Stimulated activated CD4-positive, alpha-beta T cell treated with anti-CD3 and anti-CD28 coated beads, Interleukin-12 subunit alpha, Interleukin-12 subunit beta, amount 100 ng/mL, for 4 hours (primary cell): ENCODE measurements around the gene SLC24A5.

Source experiments
- DNase-seq: peaks from one replicate; pipeline ENCODE4 v3.0.0-alpha.2; 2020

SLC24A5 gene

GRCh38 chr15:48119277-48119676 lies 1.5 kb upstream of the SLC24A5 start:
- DNase-seq, result no peak

DNA sequence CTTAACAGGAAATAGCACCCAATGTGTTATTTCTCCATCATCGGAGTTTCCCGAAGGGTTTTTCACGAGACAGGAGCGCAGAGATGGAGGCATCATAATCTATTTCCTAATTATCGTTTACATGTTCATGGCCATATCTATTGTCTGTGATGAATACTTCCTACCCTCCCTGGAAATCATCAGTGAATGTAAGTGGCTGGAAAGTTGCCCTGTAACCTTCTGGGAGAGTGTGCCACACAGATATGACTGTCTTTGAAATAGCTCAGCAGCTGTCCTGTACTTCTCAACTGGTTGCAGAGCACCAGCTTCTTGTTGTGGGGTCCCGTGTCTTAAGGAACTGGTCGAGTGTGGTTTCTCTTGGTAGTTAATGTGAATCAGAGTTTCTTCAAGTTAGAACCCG lies 1.1 kb downstream of the SLC24A5 start:
- DNase-seq, result no peak

DNA sequence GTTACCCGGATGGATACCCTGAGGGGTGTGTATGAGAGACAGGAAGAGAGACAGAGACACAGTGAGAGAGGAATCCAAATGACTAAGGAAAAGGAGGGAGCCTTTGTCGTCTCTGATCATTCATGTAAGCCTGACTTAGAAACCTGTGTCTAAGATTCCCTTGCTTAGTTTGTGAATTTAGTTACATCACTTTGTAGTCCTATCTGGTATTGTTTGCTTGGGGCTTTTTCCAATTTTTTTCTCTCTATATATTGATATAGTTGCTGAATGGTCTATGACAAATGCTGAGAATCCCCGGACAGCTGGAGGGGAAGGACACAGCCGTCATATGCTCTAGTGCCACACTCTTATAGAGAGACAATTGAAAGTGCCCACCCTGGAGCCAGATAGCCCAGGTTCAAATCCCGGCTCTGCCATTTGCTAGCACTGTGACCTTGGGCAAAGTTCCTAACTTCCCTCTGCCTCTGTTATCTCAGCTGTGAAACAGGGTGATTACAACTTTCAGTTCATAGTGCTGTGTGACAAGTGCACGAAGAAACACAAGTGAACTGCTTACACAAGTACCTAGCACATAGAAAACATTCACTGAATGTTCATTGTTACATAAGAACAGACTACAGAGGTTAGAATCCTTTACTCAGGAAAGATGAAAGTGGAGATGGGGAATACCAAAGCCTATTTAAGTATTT lies 6.0 kb downstream of the SLC24A5 start:
- DNase-seq, result no peak

- no peak for DNase-seq
Measured at GRCh38 chr15:48131324-48131723, 10.5 kb downstream of the SLC24A5 start.

- DNase-seq, result no peak
Measured at GRCh38 chr15:48132874-48133273, 12.1 kb downstream of the SLC24A5 start.

- no peak for DNase-seq
Measured at GRCh38 chr15:48143856-48144255, 23.1 kb downstream of the SLC24A5 start.

DNA sequence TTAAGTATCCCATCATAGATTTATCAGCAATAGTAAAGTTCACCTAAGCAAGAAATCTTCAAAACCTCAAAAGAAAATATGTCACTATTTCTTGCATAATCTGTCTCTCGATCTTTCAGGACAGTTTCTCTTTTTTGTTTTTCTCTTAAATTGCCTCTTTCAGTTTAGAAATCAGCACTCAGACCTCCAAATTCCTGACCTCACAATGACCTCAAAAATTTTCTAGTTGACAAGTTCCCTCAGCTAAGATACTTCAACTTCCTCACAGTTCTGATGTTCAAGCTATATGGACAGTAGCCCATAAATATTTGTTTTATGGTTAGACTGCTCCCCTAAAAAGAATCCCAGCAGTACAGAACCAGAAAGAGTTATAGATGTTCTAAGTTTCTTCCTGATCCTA lies 24.1 kb downstream of the SLC24A5 start:
- no peak for DNase-seq

DNA sequence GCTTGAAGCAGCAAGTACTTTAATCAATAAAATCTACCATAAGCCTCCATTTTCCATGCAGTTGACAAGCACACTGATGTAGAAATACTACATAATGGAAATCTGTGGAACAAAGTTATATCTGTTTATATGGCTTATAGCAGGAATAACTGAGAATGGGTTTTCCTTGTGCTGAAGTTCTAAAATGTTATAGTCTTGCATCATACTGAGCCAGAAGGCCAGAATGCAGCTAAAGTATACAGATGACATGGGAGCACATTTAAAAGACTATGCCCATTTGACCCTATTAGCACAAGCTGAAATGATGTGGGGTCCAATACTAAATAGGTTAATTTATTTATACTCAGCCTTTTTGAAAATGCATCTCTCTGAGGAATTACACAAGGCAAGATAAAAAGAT lies 25.1 kb downstream of the SLC24A5 start:
- DNase-seq, result no peak

- no peak for DNase-seq
Measured at GRCh38 chr15:48147358-48147757, 26.6 kb downstream of the SLC24A5 start.

- DNase-seq, result no peak
Measured at GRCh38 chr15:48149858-48150257, 29.1 kb downstream of the SLC24A5 start.

DNA sequence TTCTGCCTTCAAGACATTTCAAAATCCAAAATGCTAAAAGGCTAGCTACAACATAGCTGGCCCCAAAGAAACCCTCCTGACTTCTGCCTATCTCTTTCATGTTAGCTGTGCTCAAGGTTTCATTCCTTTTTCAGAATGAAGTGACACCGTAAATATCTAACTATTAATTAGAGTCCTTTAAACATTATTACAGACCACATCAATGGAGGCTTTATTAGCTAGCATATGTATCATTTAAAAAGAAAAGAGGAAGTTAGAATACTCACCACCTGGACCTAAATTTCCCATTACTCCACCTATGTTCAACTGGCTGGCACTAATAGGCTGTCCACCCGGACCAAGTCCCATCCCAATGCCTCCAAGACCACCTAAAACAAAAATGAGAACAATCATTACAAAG lies 32.7 kb downstream of the SLC24A5 start:
- no peak for DNase-seq

DNA sequence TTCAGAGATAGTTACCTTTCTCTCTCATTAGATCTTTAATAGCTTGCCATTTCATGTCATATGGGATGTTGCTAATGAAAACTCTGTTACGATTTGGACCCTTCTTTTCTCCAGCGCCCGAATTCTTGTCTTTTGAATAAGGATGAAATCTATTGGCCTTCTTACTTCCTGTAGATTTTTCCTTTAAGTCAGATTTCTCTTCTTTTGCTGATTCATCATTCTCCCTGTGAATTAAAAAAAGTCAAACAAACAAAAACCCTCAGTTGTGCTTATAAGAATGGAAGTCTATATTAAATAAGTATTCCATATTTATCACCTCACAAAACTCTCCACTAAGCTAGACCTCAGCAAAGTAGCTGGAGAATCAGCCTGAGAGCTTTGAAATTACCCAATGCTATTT lies 47.8 kb downstream of the SLC24A5 start:
- no peak for DNase-seq

GRCh38 chr15:48170981-48171380 lies 50.2 kb downstream of the SLC24A5 start:
- no peak for DNase-seq

DNA sequence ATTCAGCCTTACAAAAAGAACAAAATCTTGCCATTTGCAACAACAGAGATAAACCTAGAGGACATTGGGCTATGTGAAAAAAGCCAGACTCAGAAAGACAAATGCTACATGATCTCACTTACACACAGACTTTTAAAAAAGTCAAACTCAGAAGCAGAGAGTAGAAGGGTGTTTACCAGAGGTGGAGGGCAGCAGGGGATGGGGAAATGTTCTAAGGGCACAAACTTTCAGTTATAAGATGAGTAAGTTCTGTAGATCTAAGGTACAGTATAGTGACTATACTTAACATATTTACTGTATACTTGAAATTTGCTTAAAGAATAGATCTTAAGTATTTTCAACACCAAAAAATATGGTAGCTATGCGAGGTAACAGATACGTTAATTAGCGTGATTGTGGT lies 54.3 kb downstream of the SLC24A5 start:
- DNase-seq, result no peak

- no peak for DNase-seq
Measured at GRCh38 chr15:48176112-48176511, 55.3 kb downstream of the SLC24A5 start.

DNA sequence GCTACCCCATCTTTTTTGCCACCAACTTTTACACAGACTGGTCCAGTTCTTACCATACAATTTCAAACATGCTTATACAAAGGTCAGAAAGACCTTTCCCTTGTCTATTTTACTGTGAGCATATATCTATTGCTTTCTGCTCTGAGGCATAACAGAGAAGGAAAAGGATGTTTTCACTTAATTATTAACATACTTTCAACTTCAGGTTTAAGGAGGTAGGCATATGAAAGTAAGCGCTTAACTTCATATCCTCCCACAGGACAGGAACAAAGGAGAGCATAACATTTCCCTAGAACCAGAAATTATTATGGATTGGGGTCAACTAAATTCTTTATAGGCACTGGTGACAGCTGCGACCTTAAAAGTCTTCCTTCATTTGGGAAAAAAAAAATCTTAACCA lies 56.2 kb downstream of the SLC24A5 start:
- DNase-seq, result no peak

GRCh38 chr15:48177383-48177765 lies 56.6 kb downstream of the SLC24A5 start:
- DNase-seq, result no peak

- peak; percentile 65 for DNase-seq
Measured at GRCh38 chr15:48177766-48178647, 57.2 kb downstream of the SLC24A5 start, which contains the start of gene MYEF2. MYEF2 (minus strand) TSS chr15:48178295; CDS start chr15:48178237, 58 bp downstream.

DNA sequence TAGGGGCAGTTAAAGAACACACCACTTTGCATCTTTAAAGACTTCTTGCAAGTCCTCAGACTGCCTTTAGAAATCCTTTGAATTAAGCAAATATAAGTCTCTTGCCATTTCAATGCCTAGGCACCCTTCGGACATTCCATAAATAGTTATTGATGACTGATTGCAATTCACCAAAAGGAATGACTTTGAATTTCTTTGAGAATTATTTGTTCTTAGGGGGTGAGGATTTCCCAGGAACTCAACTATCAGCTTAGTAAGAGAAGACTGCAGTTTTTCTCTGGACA lies 57.8 kb downstream of the SLC24A5 start:
- no peak for DNase-seq

GRCh38 chr15:48182749-48183148 lies 62.0 kb downstream of the SLC24A5 start:
- DNase-seq, result no peak

GRCh38 chr15:48185529-48185928 lies 64.7 kb downstream of the SLC24A5 start:
- no peak for DNase-seq

- no peak for DNase-seq
Measured at GRCh38 chr15:48186271-48186670, 65.5 kb downstream of the SLC24A5 start.

DNA sequence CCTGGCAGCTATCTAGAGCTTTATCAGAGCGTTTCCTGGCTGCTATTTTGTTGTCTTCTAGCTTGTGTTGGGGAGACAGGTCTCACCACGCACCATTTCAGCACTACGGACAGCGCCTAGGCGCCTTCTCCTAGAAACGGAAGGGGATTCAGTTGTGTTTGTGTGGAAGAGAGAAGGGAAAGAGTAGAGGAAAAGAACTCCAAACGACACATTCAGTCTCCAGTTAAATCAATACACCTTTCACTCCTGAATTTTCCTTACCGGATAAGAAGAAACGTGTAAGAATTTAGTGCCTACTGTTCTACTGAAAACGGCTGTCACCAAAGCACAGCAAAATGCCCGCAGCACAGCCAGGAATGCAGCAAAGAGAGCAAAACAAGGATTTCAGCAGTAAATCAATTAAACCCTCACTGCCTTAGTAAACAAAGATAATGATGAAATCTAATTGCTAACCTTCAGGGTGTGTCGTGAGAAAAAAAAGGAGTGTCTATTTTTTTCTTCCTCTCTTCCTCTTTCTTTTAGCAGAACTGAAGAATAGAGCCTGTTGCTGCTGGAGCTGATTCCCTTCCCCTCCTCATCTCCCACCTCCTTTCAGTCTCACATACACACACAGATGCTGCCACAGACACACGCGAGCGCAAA lies 70.3 kb downstream of the SLC24A5 start:
- peak; percentile 43 for DNase-seq

- DNase-seq, result no peak
Measured at GRCh38 chr15:48191574-48192225, 70.9 kb downstream of the SLC24A5 start, which contains the start of gene CTXN2. CTXN2 (plus strand) TSS chr15:48191665; CDS start chr15:48201301, 9,636 bp downstream.
